BLaER1 treated with 17β-estradiol and CSF1 and Interleukin-3, amounts not matched to agents 10 nM and 100 nM (cell line): Measurements from ENCODE around the gene CCDC85C.

Source experiments
- H3K27ac ChIP-seq, 11 experiments: shearing (Covaris generic); formaldehyde crosslinking; 2 replicates each; pipeline ENCODE4 v1.8.1; 2022
- H3K27me3 ChIP-seq, 11 experiments: shearing (Covaris generic); formaldehyde crosslinking; 2 replicates each; pipeline ENCODE4 v1.8.1; 2022
- H3K36me3 ChIP-seq, 11 experiments: shearing (Covaris generic); formaldehyde crosslinking; 2 replicates each; pipeline ENCODE4 v1.8.1; 2022
- H3K4me1 ChIP-seq, 10 experiments: shearing (Covaris generic); formaldehyde crosslinking; 2 replicates each; pipeline ENCODE4 v1.8.1; 2022
- H3K4me2 ChIP-seq, 11 experiments: shearing (Covaris generic); formaldehyde crosslinking; 2 replicates each; pipeline ENCODE4 v1.8.1; 2022
- H3K4me3 ChIP-seq, 10 experiments: shearing (Covaris generic); formaldehyde crosslinking; 2 replicates each; pipeline ENCODE4 v1.8.1; 2022
- H3K9ac ChIP-seq, 11 experiments: shearing (Covaris generic); formaldehyde crosslinking; 2 replicates each; pipeline ENCODE4 v1.8.1; 2022
- H3K9me3 ChIP-seq, 11 experiments: shearing (Covaris generic); formaldehyde crosslinking; replicated peaks in 1 of 11; 2 replicates each; pipeline ENCODE4 v1.8.1; 2022
- H4K20me1 ChIP-seq, 11 experiments: shearing (Covaris generic); formaldehyde crosslinking; 2 replicates each; pipeline ENCODE4 v1.8.1; 2022
- Cebpa-rat ChIP-seq, 11 experiments: shearing (Covaris generic); IDR thresholded peaks; 2 replicates each; pipeline ENCODE4 v1.8.1; 2022

CCDC85C gene

GRCh38 chr14:99586761-99587459 lies 17.1 kb downstream of the CCDC85C start:
- Histone ChIP-seq H3K4me1 (peaks cover 42 to 92% (median 85%) of the 10 kb centered on the region in 10 experiments), H3K9ac (no peak overlapping the region), H3K27ac (peak overlapping the region in 2 of 11 experiments; percentile 12 to 70; a peak in 2 of 22 replicates), H3K27me3 (no peaks in the 10 kb centered on the region), H3K36me3 (no peaks in the 10 kb centered on the region), H4K20me1 (peaks cover 0 to 91% (median 43%) of the 10 kb centered on the region in 11 experiments; a peak in 15 of 22 replicates), H3K9me3 (no peaks in the 10 kb centered on the region), H3K4me3 (no peak overlapping the region), H3K4me2 (peak overlapping the region in 9 of 11 experiments; percentile 51 to 98 (median 86); a peak in 18 of 22 replicates)
- no peak for TF ChIP-seq Cebpa-rat (IDR thresholded peaks at IDR 0.05)

- peak overlapping the region; percentile 45 to 98 (median 83); a peak in 21 of 22 replicates for H3K4me2 ChIP-seq
- H3K36me3 ChIP-seq = no peaks in the 10 kb centered on the region
- H3K4me1 ChIP-seq = peaks cover 39 to 92% (median 85%) of the 10 kb centered on the region in 10 experiments
- H3K27ac ChIP-seq = peak overlapping the region in 2 of 11 experiments; percentile 14 to 32; a peak in 2 of 22 replicates
- H3K9me3 ChIP-seq = no peaks in the 10 kb centered on the region
- H3K27me3 ChIP-seq = no peaks in the 10 kb centered on the region
- peaks cover 0 to 96% (median 50%) of the 10 kb centered on the region in 11 experiments; a peak in 16 of 22 replicates for H4K20me1 ChIP-seq
- H3K9ac ChIP-seq = peak overlapping the region in 3 of 11 experiments; percentile 7 to 16 (median 9); a peak in 2 of 22 replicates
- no peak for TF ChIP-seq Cebpa-rat (IDR thresholded peaks at IDR 0.05)
- no peak overlapping the region for H3K4me3 ChIP-seq
Observed at GRCh38 chr14:99586054-99586760, 17.8 kb downstream of the CCDC85C start.

GRCh38 chr14:99584823-99585222 lies 19.2 kb downstream of the CCDC85C start:
- Histone ChIP-seq H3K27ac (no peak overlapping the region), H3K4me2 (peak overlapping the region in 9 of 11 experiments; percentile 51 to 98 (median 86); a peak in 17 of 22 replicates)
- no peak for TF ChIP-seq Cebpa-rat (IDR thresholded peaks at IDR 0.05)

GRCh38 chr14:99581938-99582337 lies 22.1 kb downstream of the CCDC85C start:
- Histone ChIP-seq H3K9ac (no peak overlapping the region), H3K36me3 (no peaks in the 10 kb centered on the region), H4K20me1 (peaks cover 0 to 87% (median 41%) of the 10 kb centered on the region in 11 experiments; a peak in 16 of 22 replicates), H3K4me1 (peaks cover 11 to 81% (median 71%) of the 10 kb centered on the region in 10 experiments), H3K4me2 (peak overlapping the region in 6 of 11 experiments; percentile 42 to 69 (median 56); a peak in 8 of 22 replicates), H3K4me3 (no peak overlapping the region), H3K27ac (no peak overlapping the region), H3K27me3 (no peaks in the 10 kb centered on the region), H3K9me3 (no peaks in the 10 kb centered on the region)
- TF ChIP-seq Cebpa-rat (IDR thresholded peaks at IDR 0.05) = no peak

More at GRCh38 chr14:99584823-99585222, 19.2 kb downstream of the CCDC85C start:
- H3K27me3 ChIP-seq = no peaks in the 10 kb centered on the region
- peaks cover 0 to 94% (median 52%) of the 10 kb centered on the region in 11 experiments; a peak in 17 of 22 replicates for H4K20me1 ChIP-seq
- no peaks in the 10 kb centered on the region for H3K9me3 ChIP-seq
- H3K36me3 ChIP-seq = no peaks in the 10 kb centered on the region
- H3K4me1 ChIP-seq = peaks cover 25 to 91% (median 85%) of the 10 kb centered on the region in 10 experiments
- H3K4me3 ChIP-seq = no peak overlapping the region
- no peak overlapping the region for H3K9ac ChIP-seq

- Histone ChIP-seq H4K20me1 (peaks cover 0 to 87% (median 37%) of the 10 kb centered on the region in 11 experiments; a peak in 18 of 22 replicates), H3K4me1 (peaks cover 11 to 81% (median 71%) of the 10 kb centered on the region in 10 experiments), H3K4me3 (no peak overlapping the region), H3K9ac (no peak overlapping the region), H3K27me3 (no peaks in the 10 kb centered on the region), H3K36me3 (no peaks in the 10 kb centered on the region), H3K27ac (no peak overlapping the region), H3K4me2 (peak overlapping the region in 8 of 11 experiments; percentile 14 to 69 (median 54); a peak in 14 of 22 replicates), H3K9me3 (no peaks in the 10 kb centered on the region)
- no peak for TF ChIP-seq Cebpa-rat (IDR thresholded peaks at IDR 0.05)
Observed at GRCh38 chr14:99581374-99581773, 22.6 kb downstream of the CCDC85C start.

GRCh38 chr14:99579903-99580571 lies 24.0 kb downstream of the CCDC85C start:
- H3K27ac ChIP-seq = no peak overlapping the region
- H3K36me3 ChIP-seq = no peaks in the 10 kb centered on the region
- H3K4me1 ChIP-seq = peaks cover under 1 to 81% (median 71%) of the 10 kb centered on the region in 10 experiments; a peak in 19 of 20 replicates
- H3K9ac ChIP-seq = no peak overlapping the region
- no peaks in the 10 kb centered on the region for H3K9me3 ChIP-seq
- H4K20me1 ChIP-seq = peaks cover 0 to 87% (median 39%) of the 10 kb centered on the region in 11 experiments; a peak in 18 of 22 replicates
- H3K4me2 ChIP-seq = peak overlapping the region in 7 of 11 experiments; percentile 30 to 69 (median 52); a peak in 15 of 22 replicates
- no peak for TF ChIP-seq Cebpa-rat (IDR thresholded peaks at IDR 0.05)
- H3K27me3 ChIP-seq = peaks cover 0 to under 1% (median 0%) of the 10 kb centered on the region in 11 experiments; a peak in 2 of 22 replicates
- H3K4me3 ChIP-seq = no peak overlapping the region

- H4K20me1 ChIP-seq = peaks cover 0 to 87% (median 47%) of the 10 kb centered on the region in 11 experiments; a peak in 18 of 22 replicates
- peak overlapping the region in 7 of 11 experiments; percentile 30 to 69 (median 38); a peak in 12 of 22 replicates for H3K4me2 ChIP-seq
- no peak overlapping the region; a peak in 1 of 22 replicates for H3K27ac ChIP-seq
- no peak for TF ChIP-seq Cebpa-rat (IDR thresholded peaks at IDR 0.05)
- H3K4me1 ChIP-seq = peaks cover 4 to 81% (median 71%) of the 10 kb centered on the region in 10 experiments; a peak in 18 of 20 replicates
- H3K9me3 ChIP-seq = no peaks in the 10 kb centered on the region
- H3K27me3 ChIP-seq = peaks cover 0 to 8% (median 0%) of the 10 kb centered on the region in 11 experiments; a peak in 4 of 22 replicates
- H3K4me3 ChIP-seq = no peak overlapping the region
- H3K36me3 ChIP-seq = no peaks in the 10 kb centered on the region
- no peak overlapping the region for H3K9ac ChIP-seq
Observed at GRCh38 chr14:99579120-99579836, 24.7 kb downstream of the CCDC85C start.
